NOMO-1 treated with dmso at 0.1 percent for 144 hours (cell line): ENCODE measurements around the gene ARMH3.

Source experiments
- DNase-seq: peaks from one replicate; lab custom pipeline; 2025; ENCODE audit not compliant: unreplicated experiment; lab: John Stamatoyannopoulos, UW

Gene ARMH3

GRCh38 chr10:101950213-101950612 is 105.8 kb downstream of the ARMH3 start:
- DNase-seq, result no peak

- no peak for DNase-seq
These were observed 114.1 kb downstream of the ARMH3 start for GRCh38 chr10:101941871-101942270.

GRCh38 chr10:101940916-101941315 is 115.1 kb downstream of the ARMH3 start:
- no peak for DNase-seq

GRCh38 chr10:101939729-101940128 is 116.2 kb downstream of the ARMH3 start:
- DNase-seq, result no peak

DNA sequence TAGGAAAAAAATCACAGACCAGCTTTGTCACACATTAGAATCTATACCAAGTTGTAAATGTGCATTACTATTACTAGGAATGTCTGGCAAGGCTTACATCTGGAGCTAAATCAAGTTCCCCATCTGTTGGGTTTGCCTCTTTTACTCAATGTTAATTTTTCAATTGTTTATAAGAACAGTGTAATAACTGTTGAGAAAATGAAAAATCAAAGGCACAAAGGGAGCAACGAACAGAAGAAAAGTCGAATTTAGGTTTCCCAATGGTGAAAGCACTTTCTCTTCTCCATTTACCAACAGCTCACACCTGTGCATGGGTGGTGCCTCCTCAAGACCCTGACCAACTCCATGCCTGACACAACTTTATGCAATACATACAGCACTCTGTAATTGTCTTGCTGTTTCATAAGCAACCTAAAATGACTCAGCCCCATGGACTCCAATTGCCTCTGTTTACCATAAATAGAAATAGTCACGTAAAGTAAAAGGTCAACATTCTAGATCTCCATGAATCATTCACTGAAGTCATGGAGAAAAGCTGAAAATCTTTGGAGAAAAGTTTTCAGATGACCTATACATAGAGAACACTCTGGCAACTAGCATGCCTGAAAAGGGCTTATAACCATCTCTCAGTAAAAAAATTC is 116.8 kb downstream of the ARMH3 start:
- peak; percentile 46 for DNase-seq

DNA sequence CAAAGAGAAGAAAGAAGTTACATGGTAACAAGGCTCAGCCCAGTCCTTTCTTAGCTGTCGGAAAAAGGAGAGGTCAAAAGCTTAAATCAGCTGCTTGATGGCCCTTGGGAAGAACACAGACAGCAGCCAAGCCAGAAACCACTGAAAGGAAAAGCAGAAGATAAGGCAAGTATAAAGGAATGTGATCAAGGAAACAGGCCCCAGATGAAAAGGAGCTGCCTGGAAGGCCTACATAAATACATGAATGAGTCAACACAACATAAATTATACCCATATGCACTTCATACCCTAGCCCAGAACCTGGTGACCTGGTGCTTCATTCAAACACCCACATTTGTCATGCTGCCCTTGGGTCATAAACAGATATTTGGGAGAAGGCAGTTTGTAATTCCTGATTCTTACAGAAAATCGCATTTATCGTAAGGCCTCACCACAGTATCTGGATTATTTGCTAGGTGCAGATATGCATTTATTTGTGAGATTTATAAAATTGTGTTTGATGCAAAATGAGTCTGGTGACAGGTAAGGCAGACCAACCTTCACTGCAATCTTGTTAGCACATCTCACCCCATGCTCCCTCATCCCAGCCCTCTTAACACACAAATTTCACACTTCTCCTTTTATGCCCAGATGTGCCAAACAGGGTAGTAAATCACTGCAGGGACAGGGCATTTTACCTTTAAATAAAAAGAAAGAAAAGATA is 117.5 kb downstream of the ARMH3 start:
- DNase-seq, result peak; percentile 61

DNA sequence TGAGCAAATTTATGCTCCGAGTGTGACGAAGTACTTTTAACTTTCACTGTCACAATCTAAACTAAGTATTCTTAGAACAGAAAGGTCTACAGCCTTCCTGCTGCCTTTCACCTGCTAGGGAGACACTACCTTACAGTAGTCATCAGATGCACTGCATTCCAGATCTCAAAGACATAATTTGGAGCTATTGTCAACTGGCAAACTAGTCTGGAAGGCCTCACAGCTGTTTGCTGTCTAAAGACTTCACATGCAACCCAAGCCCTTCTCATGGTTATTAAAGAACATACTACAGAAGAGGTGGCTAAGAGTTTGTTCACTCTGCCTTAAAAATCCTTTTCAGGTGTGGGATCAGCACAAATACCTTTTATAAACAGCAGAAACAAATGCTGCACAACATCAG is 120.5 kb downstream of the ARMH3 start:
- DNase-seq, result no peak

- DNase-seq, result no peak
These were observed 121.2 kb downstream of the ARMH3 start for GRCh38 chr10:101934686-101935305.

GRCh38 chr10:101933976-101934375 is 122.0 kb downstream of the ARMH3 start:
- no peak for DNase-seq

GRCh38 chr10:101932183-101932582 is 123.8 kb downstream of the ARMH3 start:
- no peak for DNase-seq

- DNase-seq, result no peak
These were observed 130.9 kb downstream of the ARMH3 start for GRCh38 chr10:101925027-101925426.

GRCh38 chr10:101923256-101923655 is 132.7 kb downstream of the ARMH3 start:
- DNase-seq, result no peak

DNA sequence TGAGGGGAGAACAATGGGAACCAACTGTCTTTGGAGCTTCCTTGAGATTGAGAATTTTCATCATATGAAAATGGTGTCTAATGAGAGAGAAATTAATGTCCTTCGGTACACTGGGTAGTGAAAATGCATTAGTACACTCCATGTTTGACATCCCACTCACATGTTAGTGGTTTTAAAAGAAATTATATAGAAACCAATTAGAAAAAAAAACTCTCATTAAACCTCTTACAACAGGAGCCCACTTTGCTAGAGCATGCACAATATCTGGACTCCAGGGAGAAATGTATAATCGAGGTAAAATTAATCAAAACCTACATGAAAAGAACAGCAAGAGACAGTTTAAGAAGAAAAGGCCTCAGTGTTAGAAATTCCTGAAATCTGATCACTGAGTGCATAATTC is 133.1 kb downstream of the ARMH3 start:
- DNase-seq, result no peak

DNA sequence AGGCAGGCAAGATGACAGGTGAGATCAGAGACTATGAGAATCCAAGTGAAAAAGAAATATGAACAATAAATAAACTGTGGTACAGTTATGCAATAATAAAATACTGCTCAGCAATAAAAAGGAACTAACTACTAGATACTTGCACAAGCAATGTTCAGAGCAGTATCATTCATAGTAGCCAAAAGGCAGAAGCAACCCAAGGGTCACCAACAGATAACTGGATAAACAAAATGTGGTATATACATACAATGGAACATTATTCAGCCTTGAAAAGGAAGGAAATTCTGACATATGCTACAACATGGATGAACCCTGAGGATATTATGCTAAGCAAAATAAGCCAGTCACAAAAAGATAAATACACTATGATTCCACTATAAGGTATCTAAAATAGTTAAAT is 135.4 kb downstream of the ARMH3 start:
- peak; percentile 23 for DNase-seq

DNA sequence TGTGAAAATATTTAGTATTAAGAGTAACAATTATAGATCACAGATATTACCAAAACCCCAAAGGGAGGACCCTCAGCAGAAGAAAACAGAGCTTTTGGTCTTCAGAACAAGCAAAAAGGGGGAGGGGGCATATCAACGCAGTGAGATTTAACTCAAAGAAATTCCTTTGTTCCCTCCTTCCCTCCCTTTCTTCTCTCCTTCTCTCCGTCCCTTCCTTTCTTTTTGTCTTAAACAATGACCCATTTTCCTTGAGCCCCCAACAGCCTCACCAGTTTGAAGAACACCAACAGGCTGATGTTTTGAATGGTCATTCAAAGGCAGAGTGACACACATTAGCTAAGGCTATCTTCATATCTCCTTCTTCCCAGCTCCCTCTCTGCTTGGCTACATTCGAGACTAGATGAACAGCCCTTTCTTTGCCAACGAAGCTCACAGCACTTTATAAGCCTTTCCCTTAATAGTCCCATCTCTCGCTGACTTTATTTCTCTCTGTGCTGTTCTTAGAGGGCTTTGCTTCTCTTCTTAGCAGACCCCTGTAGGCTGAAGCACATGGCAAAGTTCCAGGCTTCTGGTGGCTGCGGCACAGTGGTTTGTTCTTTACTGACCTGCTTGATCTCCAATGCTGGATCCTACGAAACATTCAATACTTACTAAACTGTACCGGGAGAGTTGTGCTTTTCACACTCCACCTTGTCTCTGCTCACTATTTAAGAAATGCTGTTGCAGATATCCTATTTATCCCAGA is 136.8 kb downstream of the ARMH3 start:
- no peak for DNase-seq

DNA sequence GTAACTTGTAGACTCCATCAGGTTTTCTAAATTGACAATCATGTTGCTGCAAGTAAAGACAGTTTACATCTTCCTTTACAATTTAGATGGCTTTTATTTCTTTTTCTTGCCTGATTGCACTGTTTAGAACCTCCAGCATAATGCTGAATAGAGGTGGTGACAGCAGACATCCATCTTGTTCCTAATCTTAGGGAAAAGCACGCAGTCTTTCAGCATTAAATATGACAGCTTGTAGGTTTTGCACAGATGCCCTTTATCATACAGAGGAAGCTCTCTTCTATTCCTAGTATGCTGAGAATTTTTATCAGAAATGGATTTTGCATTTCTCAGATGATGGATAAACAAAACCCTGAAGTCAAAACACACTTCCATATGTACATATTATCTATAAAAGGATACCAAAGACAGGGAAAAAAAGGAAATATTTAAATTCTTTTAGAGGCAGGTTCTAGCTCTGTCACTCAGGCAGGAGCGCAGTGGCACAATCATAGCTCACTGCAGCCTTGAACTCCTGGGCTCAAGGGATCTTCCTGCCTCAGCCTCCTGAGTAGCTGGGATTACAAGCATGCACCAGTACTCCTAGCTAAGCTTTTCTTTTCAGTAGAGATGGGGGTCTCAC is 143.3 kb downstream of the ARMH3 start:
- no peak for DNase-seq

GRCh38 chr10:101906586-101907183 is 149.3 kb downstream of the ARMH3 start:
- peak; percentile 0 for DNase-seq

GRCh38 chr10:101905251-101905650 is 150.7 kb downstream of the ARMH3 start:
- DNase-seq, result no peak

- DNase-seq, result no peak
These were observed 152.0 kb downstream of the ARMH3 start for GRCh38 chr10:101903827-101904550.

DNA sequence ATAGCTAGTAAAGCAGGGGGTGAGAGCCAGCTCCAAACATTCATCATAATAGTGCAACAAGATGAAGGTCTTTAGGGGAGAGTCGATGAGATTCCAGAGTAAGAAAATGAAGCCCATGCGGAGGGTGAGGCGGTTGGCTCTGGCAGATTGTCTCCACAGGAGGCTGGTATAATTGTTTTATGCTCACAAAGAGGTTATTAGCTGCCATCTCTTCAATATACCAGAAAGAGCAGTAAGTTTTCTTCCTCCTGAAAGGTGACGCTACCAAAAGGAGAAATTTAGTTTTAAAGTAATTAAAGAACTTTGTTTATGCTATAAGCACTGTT is 153.2 kb downstream of the ARMH3 start:
- no peak for DNase-seq
